AG04450 (cell line): ENCODE measurements around the gene LRRC19. TPM values are rescaled to one million over a fixed set of nuclear protein-coding genes. Genes with fewer than 3 reads are reported as not detected.

Experiments
- CTCF ChIA-PET: fragments of 300-600, 350-600 bp; formaldehyde crosslinking; extraction: SDS; loops from one replicate; lab custom pipeline; 2022; ENCODE audit warnings: antibody characterized with exemption, inconsistent platforms; lab: Charles Lee
- POLR2A ChIA-PET: fragments of 350-600 bp; formaldehyde crosslinking; extraction: SDS; loops from one replicate; lab custom pipeline; 2021; ENCODE audit warnings: antibody characterized with exemption, inconsistent platforms; lab: Yijun Ruan, JAX
- DNase-seq: peaks from one replicate; pipeline ENCODE4 v3.0.0-alpha.2; 2011; ENCODE audit warnings: low read depth, low spot score
- H3K27ac ChIP-seq: one replicate; pipeline ENCODE4 v1.5.1; 2012; ENCODE audit warnings: low read depth, low read length, control low read depth
- H3K27me3 ChIP-seq: one replicate; pipeline ENCODE4 v1.6.0; 2012; ENCODE audit warnings: low read length; ENCODE audit not compliant: control insufficient read depth, insufficient read depth
- H3K4me3 ChIP-seq: 2 replicates; pipeline ENCODE4 v1.5.1; 2011; ENCODE audit warnings: mild to moderate bottlenecking, low read depth, low read length, control low read depth
- H3K9me3 ChIP-seq: 2 replicates; pipeline ENCODE4 v1.5.1; 2012; ENCODE audit warnings: low read length; ENCODE audit not compliant: control insufficient read depth, insufficient read depth
- polyA plus RNA-seq: library from polyadenylated mRNA; depleted of rRNA; stranded (reverse); fragments of >200 nt; gene quantifications from 2 replicates; pipeline ENCODE4 v1.2.3, GENCODE V29; 2011
- TF ChIP-seq, protein P1 (sequence below): IDR thresholded peaks from 2 replicates; pipeline ENCODE4 v1.5.1; 2011; ENCODE audit warnings: low read depth, low read length, control low read depth, inconsistent platforms

LRRC19 gene
- polyA plus RNA-seq, 1 experiment = not detected

DNA sequence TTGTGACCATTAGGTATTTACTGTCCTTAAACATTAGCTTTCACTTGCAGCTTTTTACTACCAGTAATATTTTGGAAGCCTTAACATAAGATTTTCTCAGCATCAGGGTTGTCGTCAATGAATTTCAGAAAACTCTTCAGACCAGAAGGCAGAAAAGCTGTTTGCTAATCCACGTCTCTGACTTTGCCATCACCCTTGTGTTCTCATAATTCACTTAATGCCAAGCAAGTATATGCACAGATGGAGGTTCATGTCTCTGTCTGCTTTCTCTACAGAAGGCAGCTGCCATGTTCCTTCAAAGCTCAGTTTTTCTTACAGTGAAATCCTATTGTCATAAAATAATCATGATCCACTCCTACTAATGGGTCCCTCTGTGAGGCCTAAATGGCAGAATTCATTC, 37.7 kb upstream of the LRRC19 start:
- ChIA-PET POLR2A (no interaction called here), CTCF (interaction anchor here (1.0 kb wide), 1 partner anchor 10 kb away, joined by 3 read pairs; no protein-coding TSS in a partner anchor)
- no peak overlapping the region for H3K27ac ChIP-seq
- H3K27me3 ChIP-seq = no peaks in the 10 kb centered on the region
- H3K9me3 ChIP-seq = no peaks in the 10 kb centered on the region
- DNase-seq = no peak
- TF ChIP-seq, protein P1, sequence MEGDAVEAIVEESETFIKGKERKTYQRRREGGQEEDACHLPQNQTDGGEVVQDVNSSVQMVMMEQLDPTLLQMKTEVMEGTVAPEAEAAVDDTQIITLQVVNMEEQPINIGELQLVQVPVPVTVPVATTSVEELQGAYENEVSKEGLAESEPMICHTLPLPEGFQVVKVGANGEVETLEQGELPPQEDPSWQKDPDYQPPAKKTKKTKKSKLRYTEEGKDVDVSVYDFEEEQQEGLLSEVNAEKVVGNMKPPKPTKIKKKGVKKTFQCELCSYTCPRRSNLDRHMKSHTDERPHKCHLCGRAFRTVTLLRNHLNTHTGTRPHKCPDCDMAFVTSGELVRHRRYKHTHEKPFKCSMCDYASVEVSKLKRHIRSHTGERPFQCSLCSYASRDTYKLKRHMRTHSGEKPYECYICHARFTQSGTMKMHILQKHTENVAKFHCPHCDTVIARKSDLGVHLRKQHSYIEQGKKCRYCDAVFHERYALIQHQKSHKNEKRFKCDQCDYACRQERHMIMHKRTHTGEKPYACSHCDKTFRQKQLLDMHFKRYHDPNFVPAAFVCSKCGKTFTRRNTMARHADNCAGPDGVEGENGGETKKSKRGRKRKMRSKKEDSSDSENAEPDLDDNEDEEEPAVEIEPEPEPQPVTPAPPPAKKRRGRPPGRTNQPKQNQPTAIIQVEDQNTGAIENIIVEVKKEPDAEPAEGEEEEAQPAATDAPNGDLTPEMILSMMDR = no peak
- no peak overlapping the region for H3K4me3 ChIP-seq

DNA sequence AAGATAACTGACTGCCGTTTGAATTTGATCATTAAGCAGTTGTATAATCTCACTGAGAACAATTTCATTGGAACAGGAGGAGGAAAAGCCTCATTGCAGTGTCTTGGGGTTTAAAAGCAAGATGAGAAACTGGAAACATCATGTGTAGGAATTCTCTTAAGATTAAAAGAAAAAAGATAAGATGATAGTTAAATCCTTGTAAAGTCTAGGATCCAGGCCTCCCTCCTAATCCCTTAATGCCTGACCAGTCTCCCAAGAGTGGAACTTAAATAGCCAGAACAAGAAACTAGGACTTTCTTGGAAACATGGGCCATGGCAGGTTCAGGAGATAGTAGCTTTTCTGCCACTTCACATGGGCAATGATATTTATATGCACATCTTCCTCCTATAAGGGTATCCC, 37.0 kb upstream of the LRRC19 start:
- ChIA-PET POLR2A (no interaction called here), CTCF (interaction anchor here (1.4 kb wide), 1 partner anchor 9 kb away, joined by 4 read pairs; no protein-coding TSS in a partner anchor)
- Histone ChIP-seq H3K4me3 (no peak overlapping the region), H3K9me3 (no peaks in the 10 kb centered on the region), H3K27ac (no peak overlapping the region), H3K27me3 (no peaks in the 10 kb centered on the region)
- DNase-seq = no peak
- TF ChIP-seq, protein P1 = no peak

DNA sequence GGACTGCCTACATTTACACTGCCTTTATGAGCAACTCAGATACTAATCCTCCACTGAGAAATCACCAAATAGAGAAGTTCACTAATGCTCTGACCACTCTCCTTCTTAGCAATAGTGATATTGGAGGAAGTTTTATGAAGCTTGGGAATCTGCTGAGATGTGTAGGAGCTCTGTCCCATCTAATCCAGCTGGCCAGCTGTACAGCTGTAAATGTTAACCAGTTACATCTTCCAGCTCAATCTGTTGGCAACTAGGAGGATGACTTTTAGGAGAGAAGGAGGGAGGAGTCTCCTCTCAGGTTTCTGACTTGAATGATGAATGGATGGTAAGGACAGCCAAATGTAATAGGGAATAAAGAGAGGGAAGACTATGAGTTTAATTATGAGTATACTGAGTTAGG, 36.3 kb upstream of the LRRC19 start:
- TF ChIP-seq, protein P1 = no peak
- CTCF ChIA-PET = interaction anchor here (1.4 kb wide), 1 partner anchor 9 kb away, joined by 4 read pairs; no protein-coding TSS in a partner anchor

DNA sequence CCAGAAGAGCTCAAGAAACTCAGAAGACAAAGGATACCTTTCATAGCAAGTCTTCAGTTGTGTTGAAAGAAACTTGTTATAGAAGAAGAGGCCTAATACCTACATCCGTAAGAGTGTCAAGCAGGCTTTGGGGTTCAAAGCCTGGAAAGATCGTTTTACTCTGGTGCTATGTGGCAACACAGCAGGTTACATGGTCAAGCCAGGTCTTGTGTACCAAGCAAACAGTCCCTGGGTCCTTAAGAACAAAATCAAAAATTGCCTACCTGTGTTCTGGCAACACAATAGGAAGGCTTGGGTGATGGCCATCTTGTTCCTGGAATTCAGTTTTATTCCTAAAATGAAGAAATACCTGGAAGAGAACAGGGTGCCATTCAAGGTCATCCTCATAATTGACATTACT, 32.0 kb upstream of the LRRC19 start:
- ChIA-PET POLR2A (interaction anchor here (0.7 kb wide), 1 partner anchor 12 kb away, joined by 10 read pairs; no protein-coding TSS in a partner anchor), CTCF (interaction anchor here (0.6 kb wide), 1 partner anchor 237 kb away, joined by 3 read pairs; no protein-coding TSS in a partner anchor)
- TF ChIP-seq, protein P1 = no peak
- Histone ChIP-seq H3K4me3 (no peak overlapping the region), H3K9me3 (no peaks in the 10 kb centered on the region), H3K27me3 (no peaks in the 10 kb centered on the region), H3K27ac (no peak overlapping the region)
- DNase-seq = no peak

More for the DNA sequence above, 36.3 kb upstream of the LRRC19 start:
- POLR2A ChIA-PET = no interaction called here
- Histone ChIP-seq H3K27ac (no peak overlapping the region), H3K27me3 (no peaks in the 10 kb centered on the region), H3K4me3 (no peak overlapping the region), H3K9me3 (no peaks in the 10 kb centered on the region)
- DNase-seq = no peak

DNA sequence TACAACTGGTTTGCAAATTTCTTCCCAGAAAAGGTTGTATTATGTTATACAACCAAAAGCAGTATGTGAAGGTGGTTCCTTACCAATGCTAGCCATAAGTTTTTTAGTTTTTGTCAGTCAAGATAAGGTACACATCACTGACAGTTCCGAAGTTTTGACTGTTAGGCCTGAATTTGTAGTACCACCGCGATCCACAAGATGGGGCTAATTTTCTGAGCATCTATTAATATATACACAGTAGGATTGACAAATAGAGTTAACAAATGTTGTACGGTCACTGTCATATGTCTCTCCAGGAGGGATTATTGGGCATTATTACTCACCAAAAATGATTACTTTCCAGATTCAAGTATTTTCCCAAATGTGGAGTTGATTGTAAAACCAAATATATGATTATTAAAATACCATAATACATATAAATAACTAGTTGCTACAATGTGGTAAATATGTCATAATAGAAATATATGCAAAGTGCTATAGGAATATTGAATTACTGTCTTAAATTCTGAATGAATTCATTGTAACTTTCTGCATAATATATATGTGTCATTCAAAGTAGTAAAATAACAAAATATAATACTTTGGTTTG, 28.4 kb upstream of the LRRC19 start:
- TF ChIP-seq, protein P1 = peak; percentile 82
- ChIA-PET POLR2A (no interaction called here), CTCF (interaction anchor here (0.9 to 2.8 kb wide), 12 partner anchors 11 to 246 kb away, joined by 3 to 26 read pairs (median 5); no protein-coding TSS in a partner anchor)
- Histone ChIP-seq H3K27me3 (no peaks in the 10 kb centered on the region), H3K4me3 (no peak overlapping the region), H3K9me3 (no peaks in the 10 kb centered on the region), H3K27ac (no peak overlapping the region)
- peak; percentile 18 for DNase-seq
